HG02642 (cell line): ENCODE measurements around the gene KRTAP5-7.
"Not testable (repeated sequence)": the region's sequence is repeated elsewhere in the genome, so short reads cannot be mapped to it uniquely, and the experiment has no call there.

Source experiments
- ATAC-seq: cut with Tn5 transposase; IDR thresholded peaks from one replicate; pipeline ENCODE4 v1.9.1; 2021; ENCODE audit warnings: mild to moderate bottlenecking; ENCODE audit not compliant: unreplicated experiment, poor library complexity

Gene KRTAP5-7

DNA sequence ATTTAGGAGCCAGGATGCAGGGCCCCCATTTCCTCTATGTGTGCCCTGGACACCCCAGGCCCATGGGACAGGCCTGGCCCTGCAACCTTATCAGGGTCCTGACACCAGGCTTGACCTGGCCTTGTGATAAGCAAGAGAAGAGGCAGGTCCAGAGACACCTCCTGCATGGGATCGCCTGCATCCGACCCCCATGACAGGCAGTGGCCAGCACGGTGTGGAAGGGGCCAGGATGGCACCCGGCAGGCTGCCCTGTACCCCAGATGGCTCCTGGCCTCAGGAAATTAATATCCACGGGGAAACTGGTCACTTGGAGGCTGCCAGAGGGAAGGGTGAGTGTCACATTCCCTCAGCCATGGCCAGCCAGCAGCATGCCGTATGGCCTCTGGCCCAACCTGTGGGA, 27.9 kb downstream of the KRTAP5-7 start:
- no peak for ATAC-seq

DNA sequence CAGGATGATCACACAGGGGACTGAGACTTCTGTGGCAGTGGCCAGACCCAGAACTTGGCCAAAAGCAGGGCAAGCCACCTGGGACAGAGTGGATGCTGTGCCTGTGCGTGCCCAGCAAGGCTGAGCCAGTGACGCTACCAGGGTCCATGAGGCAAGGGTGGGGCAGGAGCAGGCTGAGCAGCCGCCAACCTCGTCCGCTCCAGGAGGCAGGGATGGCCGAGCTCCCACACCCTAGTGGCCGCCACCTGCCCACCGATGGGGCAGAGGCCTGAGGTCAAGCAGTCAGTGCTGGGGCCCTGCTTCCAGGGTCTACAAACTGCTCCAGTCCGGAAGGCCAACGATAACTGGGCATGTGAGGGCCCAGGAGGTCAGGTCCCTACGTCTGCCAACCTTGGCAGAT, 28.4 kb downstream of the KRTAP5-7 start:
- no peak for ATAC-seq

DNA sequence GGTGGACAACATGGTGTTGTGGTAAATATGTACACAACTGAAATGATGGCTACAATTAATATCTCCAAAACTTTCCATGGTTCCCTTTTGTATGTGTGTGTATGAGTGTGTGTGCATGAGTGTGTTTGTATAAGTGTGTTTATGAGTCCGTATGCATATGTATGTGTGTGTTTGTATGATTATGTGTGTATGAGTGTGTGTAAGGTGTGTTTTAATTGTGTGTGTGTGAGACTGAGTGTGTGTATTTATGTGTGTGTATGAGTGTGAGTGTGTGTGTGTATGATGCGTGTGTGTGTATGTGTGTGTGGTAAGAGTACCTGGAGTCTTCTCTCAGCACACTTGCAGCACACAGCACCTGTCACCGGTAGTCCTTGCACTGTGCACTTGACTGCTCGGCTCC, 29.0 kb downstream of the KRTAP5-7 start:
- no peak for ATAC-seq

DNA sequence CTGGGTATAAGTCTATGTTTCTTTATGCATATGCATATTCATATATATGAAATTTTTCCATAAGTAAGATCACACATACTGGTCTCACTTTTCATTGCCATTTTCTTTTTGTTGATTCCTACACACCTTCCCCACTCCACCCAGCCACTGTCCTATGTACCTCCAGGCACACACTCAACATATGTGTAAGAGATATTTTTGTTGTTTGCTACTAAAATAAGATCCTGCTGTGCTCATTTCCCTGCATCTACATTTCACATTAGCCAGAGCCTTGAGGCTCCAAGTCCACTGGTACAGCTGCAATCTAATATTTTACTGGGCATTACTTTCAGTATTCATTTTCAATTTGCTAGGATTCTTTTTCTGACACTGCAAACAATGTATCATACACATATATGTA, 30.2 kb downstream of the KRTAP5-7 start:
- ATAC-seq = no peak

DNA sequence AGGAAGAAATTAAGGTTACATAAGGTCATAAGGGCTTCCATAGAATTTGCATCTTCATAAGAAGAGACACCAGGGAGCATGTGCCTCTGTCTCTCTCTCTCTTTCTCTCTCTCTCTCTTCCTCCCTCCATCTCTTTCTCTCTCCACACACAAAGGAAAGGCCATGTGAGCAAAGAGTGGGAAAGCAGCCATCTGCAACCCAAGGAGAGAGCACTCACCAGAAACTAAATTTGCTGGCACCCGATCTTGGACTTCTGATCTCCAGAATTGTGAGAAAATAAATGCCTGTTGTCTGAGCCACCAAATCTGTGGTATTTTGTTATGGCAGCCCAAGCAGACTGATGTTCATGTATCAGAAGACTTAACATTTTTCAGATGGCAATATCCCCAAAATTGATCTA, 31.9 kb downstream of the KRTAP5-7 start:
- no peak for ATAC-seq

DNA sequence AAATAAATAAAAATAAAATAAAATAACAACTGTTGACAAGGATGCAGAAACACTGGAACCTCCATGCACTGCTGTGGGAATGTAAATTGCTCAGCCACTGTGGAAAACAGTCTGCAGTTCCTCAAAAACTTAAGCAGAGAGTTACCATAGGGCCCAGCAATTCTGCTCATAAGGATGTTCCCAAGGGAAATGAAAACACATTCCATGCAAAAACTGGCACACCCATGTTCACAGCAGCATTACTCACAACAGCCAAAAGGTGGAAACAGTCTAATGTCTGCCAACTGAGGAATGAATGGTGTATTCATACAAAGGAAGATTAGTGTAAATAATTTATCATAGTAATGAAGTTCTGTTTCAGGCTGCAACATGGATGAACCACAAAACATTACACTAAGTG, 35.1 kb downstream of the KRTAP5-7 start:
- no peak for ATAC-seq

DNA sequence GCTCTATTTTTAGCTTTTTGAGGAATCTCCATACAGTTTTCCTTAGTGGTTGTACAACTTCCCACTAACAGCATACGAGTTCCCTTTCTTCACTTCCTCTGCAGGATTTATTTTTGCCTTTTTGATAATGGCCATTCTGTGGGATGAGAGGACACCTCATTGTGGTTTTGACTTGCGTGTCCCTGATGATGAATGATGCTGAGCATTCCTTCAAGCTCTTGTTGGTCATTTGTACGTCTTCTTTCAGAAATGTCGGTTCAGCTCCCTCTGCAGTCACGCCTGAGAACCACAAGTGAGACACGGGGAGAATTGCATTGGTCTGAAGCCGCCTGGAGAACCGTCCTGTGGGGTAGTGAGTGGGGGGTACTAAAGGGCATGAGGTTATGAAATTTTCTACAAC, 36.3 kb downstream of the KRTAP5-7 start:
- no peak for ATAC-seq

DNA sequence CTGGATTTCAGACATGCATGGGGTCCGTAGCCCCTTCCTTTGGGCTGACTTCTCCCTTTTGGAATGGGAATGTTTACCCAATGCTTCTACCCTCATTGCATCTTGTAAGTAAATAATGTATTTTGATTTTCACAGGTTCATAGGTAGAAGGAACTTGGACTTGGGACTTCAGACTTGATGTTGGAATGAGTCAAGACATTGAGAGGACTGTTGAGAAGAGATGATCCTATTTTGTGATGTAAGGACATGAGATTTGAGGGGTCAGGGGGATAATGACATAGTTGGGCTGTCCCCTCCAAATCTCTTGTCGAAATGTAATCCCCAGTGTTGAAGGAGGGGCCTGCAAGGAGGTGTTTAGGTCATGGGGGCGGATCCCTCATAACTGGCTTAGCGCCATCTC, 37.4 kb downstream of the KRTAP5-7 start:
- ATAC-seq = no peak

DNA sequence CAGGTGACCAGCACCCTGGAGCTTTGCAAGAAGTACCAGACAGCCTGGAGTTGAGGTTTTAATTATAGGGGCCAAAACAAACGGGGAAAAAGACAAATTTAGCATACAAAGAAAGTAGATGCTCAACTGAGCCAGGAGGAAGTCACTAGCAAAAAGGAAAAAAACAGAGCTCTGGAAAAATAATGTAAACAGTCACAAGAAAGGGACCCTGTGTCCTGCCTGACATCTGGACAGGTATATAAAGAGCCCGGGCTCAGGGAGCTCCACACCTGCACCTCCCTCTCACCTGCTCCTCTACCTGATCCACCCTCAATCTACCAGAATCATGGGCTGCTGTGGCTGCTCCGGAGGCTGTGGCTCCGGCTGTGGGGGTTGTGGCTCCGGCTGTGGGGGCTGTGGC, 38.2 kb downstream of the KRTAP5-7 start, which contains the start of gene KRTAP5-10:
Gene KRTAP5-10 (plus strand): TSS at position 301 of the 400 bp plus-strand sequence. CDS start 25 bp downstream, at position 326.
- no peak for ATAC-seq

DNA sequence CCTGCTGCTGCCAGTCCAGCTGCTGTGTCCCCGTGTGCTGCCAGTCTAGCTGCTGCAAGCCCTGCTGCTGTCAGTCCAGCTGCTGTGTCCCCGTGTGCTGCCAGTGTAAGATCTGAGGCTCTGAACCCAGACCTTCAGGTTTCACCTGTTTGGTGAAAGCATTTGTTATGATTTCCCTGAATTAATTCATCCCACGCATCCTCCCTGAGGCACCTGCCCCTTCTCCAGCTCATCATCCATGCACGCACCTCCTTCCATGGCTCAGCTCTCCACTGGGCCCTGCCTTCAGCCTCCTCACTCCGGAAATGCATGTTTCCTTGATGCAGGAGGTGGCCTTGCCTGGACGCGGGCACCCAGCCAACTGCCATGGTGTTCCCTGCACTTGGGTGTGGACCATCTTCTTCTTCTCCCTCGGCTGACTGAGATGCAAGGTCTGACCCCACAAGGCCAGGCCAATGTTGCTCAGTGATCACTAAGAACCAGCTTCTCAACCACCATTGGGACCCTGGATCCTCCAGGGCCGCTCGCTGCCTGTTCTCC, 39.1 kb downstream of the KRTAP5-7 start:
- ATAC-seq = no peak

DNA sequence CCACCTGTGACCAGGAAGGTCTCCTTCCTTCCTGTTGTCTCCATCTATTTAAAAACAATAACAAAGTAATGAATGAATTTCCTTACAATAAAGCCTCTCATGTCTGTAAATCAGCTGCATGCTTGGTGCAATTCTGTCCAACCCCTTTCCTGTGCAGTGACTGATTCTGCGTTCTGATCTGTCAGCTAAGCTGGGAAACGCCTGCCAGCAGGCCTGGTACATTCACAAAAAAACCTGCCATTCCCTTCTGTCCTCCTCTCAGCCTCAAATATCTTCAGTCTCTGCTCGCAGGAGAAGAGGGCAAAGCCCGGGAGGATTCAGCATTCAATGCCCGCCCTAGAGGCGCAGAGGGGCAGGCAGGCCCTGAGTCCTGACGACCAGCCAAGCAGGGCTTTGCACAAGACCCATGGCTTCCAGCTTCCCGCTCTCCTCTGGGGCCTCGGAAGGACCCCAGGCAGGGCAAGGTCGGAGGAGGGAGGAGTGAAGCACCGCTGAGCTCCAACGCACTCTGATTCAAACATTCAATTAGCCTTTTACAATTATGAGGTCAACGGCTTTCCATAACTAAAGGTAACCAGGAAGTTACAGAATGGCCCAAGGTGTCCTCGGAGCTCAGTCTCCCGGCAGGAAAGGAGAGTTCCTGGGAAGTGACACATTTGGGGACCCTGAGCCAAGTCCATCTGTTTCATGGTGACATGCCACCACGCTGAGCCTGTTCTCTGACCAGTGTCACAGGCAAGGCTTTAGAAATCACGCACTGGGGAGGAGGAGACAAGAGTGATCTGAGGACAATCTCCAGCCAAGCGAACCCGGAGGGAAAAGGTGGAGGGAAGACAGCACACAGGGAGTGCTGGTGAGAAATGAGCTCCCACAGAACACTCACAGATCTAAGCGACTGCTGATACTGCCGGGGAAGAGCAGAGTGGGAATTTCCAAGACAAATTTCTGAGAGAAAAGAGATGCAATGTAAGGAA, 39.8 kb downstream of the KRTAP5-7 start:
- not testable (repeated sequence) for ATAC-seq

DNA sequence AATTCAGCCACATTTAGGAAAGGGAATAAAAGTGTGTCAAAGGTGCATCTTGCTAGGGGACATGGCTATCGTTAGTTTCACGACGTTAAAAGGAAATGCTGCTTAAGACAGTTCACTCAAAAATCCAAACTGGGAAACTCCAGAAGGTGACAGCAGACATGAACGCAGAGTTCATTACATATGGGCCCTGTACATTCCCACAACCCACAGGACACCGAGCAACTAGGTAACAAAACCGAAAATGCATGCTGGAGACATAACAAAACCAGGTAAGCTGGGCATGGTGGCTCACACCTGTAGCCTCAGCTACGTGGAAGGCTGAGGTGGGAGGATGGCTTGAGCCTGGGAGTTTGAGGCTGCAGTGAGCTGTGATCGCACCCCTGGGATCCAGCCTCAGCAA, 40.6 kb downstream of the KRTAP5-7 start:
- ATAC-seq = not testable (repeated sequence)

DNA sequence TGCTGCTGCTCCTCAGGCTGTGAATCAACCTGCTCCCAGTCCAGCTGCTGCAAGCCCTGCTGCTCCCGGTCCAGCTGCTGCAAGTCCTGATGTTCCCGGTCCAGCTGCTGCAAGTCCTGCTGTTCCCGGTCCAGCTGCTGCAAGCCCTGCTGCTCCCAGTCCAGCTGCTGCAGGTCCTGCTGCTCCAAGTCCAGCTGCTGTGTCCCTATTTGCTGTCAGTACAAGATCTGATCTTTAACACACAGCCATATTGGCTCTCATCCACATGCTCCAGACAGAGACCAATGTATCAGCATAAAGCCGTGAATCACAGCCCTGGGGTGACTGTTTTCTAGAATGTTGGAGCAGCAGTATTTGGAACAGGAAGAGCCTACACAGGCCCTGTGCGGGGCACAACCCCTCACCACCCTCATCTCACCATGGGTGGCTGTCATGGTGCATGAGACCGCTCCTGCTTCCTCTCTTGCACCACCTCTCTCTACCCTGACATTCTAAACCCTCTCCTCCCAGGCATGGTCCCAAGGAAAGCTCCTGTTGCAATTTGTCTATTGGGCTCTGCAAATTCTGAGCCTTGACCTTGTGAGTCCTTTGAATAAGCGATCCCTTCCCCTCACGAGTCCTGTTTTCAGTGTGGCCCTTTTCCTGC, 41.8 kb downstream of the KRTAP5-7 start:
- ATAC-seq = no peak

DNA sequence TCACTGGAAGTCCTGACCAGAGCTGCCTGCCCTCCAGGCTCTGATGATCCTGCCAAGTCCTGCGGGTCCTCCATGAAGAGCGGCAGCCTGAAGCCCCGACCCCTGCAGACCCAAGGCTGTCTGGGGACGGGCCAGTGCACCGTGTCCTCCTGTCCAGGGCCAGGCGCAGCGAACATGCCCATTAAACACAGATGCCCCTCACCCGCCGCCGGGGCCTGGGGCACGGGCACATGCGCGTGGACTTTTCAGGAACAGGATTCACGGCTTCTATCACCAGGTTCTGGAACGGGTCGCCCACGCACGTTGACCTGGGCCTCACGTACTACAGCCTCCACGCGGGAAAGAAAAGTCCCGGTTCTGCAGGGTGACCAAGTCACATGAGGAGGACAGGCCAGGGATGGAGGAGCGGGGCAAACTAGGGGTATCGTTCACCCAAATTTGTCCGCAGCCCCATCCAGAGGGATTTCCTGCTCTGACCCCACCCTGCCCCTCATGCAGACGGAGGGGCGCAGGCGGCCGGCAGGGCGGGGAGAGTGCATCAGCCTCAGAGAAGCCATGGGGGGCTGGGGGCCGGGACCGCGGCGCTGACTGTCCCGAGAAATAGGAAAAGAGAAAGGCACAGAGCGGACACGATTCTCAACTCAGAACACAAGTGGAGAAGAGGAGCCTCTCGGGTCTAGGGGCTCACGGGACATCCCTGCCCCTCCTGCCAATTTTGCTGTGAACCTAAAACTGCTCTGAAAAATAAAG, 44.2 kb downstream of the KRTAP5-7 start:
- not testable (repeated sequence) for ATAC-seq

DNA sequence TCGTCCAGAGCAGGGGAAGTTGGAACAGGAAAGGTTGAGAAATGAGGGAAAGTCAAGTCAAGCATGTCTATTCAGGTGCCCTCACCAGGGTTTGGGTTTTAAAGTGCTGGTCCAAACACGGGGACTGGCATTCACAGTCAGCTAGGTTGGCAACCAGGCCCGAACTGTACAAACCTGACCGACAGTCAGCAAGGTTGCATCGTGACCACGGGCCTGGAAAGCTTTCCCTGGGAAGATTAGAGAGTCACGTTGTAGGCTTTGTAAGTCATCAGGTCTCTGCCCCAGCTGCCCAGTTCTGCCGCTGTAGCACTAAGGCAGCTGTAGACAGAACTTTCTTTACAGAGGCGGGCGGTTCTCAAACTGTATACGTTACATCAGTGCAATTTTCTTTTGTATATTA, 45.7 kb downstream of the KRTAP5-7 start:
- no peak for ATAC-seq

DNA sequence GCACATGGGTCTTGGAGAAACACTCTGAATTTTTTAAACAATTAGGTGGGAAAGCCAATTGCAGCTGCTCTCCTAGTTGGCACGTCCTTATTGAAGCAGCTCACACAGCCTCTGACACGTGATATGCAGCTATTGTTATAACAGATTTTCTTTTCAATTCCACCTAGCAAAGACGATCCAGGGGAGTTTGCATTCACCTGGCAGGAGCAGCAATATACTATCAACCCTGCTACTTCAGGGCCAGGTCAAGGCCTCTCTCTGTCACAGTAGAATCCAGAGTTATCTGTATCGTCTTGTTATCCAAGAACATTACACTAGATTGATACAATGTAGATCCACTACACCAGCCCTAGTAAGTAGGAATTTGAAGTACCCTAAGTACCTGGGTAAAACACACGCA, 47.4 kb downstream of the KRTAP5-7 start:
- no peak for ATAC-seq

DNA sequence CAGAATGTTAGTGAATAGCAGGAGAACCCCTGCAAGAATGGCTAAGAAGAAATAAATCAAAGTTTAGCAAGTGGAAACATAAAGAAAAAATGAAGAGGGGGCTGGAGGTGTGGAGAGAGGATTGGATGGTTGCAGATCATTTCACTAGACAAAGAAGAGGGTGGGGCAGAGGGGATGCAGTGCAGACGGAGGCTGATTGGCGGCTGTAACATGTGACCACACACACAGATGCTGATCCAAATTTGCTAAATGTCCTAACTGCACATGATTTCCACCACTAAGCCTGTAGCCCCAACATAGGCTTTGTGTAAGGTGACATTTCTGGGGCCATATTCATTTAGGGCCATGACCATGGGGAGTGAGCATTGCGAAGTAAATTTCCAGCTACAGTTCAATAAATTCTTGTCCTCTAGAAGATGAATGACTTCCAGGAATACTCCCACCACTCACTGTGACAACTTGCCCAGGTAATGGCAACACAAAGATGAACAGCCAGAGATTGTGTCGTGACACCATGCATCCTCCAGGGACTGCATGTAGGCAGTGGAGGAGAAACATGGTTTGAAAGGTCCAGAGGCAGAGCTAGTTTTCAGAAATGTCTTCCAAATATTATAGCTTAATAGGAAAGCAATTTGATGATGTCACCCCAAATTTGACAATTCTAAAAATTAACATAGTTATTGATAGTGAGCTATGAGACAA, 48.8 kb downstream of the KRTAP5-7 start:
- ATAC-seq = no peak

DNA sequence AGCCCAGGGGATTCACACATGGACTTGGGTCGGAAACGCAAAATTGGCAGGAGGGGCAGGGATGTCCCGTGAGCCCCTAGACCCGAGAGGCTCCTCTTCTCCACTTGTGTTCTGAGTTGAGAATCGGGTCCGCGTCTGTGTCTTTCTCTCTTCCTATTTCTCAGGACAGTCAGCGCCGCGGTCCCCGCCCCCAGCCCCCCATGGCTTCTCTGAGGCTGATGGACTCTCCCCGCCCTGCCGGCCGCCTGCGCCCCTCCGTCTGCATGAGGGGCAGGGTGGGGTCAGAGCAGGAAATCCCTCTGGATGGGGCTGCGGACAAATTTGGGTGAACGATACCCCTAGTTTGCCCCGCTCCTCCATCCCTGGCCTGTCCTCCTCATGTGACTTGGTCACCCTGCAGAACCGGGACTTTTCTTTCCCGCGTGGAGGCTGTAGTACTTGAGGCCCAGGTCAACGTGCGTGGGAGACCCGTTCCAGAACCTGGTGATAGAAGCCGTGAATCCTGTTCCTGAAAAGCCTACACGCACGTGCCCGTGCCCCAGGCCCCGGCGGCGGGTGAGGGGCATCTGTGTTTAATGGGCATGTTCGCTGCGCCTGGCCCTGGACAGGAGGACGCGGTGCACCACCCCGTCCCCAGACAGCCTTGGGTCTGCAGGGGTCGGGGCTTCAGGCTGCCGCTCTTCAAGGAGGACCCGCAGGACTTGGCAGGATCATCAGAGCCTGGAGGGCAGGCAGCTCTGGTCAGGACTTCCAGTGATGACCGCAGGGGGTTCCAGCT, 49.8 kb downstream of the KRTAP5-7 start:
- not testable (repeated sequence) for ATAC-seq

DNA sequence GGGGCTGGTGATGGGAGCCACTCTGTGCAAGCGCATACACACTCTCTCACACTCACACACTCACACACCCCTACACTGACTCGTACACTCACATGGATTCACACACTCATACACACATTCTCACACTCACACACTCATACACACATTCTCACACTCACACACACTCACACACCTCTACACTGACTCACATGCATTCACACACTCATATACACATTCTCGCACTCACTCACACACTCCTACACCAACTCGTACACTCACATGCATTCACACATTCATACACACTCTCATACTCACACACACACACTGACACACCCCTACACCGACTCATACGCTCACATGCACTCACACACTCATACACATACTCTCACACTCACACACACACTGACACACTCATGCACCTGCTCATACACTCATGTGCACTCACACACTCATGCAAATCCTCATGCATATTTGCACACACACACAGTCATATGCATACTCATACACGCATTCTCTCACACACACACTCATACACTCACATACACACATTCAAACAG, 50.5 kb downstream of the KRTAP5-7 start:
- no peak for ATAC-seq
